Cardiac ventricle fibroblast (primary cell): ENCODE data around the gene RIMBP2. TPM values are rescaled to one million over a fixed set of nuclear protein-coding genes. Genes with fewer than 3 reads are reported as not detected.

Experiments
- total RNA-seq: library from RNA; depleted of rRNA; stranded (reverse); fragments of >200 nt; gene quantifications from 2 replicates; pipeline ENCODE4 v1.2.3, GENCODE V29; 2015

RIMBP2 gene
- 0.31 and 0.93 TPM in 2 replicates for total RNA-seq

GRCh38 chr12:130715998-130716968, at the start of gene RIMBP2:
Gene RIMBP2, minus strand, starts transcription at chr12:130716299. Its CDS starts 237,286 bp downstream, at chr12:130479013.

Other genes starting within 250 kb of the RIMBP2 start
- 15.9 and 20.6 TPM in 2 replicates for gene STX2, start 123.0 kb upstream of the RIMBP2 start, total RNA-seq
- 222 and 233 TPM in 2 replicates for gene RAN, start 155.8 kb upstream of the RIMBP2 start, total RNA-seq
- gene ADGRD1, start 237.6 kb upstream of the RIMBP2 start, total RNA-seq = 0.44 and 1.1 TPM in 2 replicates